ENCODE data around the gene RPS19. TPM values are rescaled to one million over a fixed set of nuclear protein-coding genes. Genes with fewer than 3 reads are reported as not detected.

The RPS19 gene
- total RNA-seq, 4 donors from 2014 or later, result 559 to 757 (median 617) TPM

- ATAC-seq (ENCODE audit: low FRiP score) (no peak), DNase-seq (ENCODE audit: low spot score) (no peak)
- no peak for TF ChIP-seq CTCF (IDR thresholded peaks at IDR 0.05)
Observed at GRCh38 chr19:41879080-41879479, 19.0 kb downstream of the RPS19 start.

- TF ChIP-seq CTCF (IDR thresholded peaks at IDR 0.05), result no peak
- DNase-seq (ENCODE audit: low spot score), result no peak
- no peak for ATAC-seq (ENCODE audit: low FRiP score)
Observed at GRCh38 chr19:41879670-41880328, 19.7 kb downstream of the RPS19 start.

GRCh38 chr19:41880329-41880708, 20.3 kb downstream of the RPS19 start:
- DNase-seq (ENCODE audit: low spot score) (no peak), ATAC-seq (ENCODE audit: low FRiP score) (no peak)
- TF ChIP-seq CTCF (IDR thresholded peaks at IDR 0.05), result no peak

GRCh38 chr19:41882568-41883462, 22.8 kb downstream of the RPS19 start, which contains the start of gene ARHGEF1:
ARHGEF1 (plus strand) TSS chr19:41883184; CDS start chr19:41888083, 4,899 bp downstream.
- no peak for TF ChIP-seq CTCF (IDR thresholded peaks at IDR 0.05)
- no peak for DNase-seq (ENCODE audit: low spot score)
- ATAC-seq (ENCODE audit: low FRiP score), result peak; percentile 42

GRCh38 chr19:41883463-41883820, 23.4 kb downstream of the RPS19 start:
- no peak for ATAC-seq (ENCODE audit: low FRiP score)
- no peak for TF ChIP-seq CTCF (IDR thresholded peaks at IDR 0.05)
- DNase-seq (ENCODE audit: low spot score), result no peak

- ATAC-seq (ENCODE audit: low FRiP score) (peak; percentile 94), DNase-seq (ENCODE audit: low spot score) (peak; percentile 75)
- TF ChIP-seq CTCF (IDR thresholded peaks at IDR 0.05), result no peak
Observed at GRCh38 chr19:41883821-41884733, 24.0 kb downstream of the RPS19 start.
